PC-3 (cell line): ENCODE data around the gene ANKRD52. TPM values are rescaled to one million over a fixed set of nuclear protein-coding genes. Genes with fewer than 3 reads are reported as not detected.
"Not testable (repeated sequence)": the region's sequence is repeated elsewhere in the genome, so short reads cannot be mapped to it uniquely, and the experiment has no call there.

ENCODE experiments used
- ATAC-seq: fragments of 200-7000 bp; cut with Tn5 transposase; 2 replicates; pipeline ENCODE4 v1.9.1; 2020; ENCODE audit warnings: mild to moderate bottlenecking, moderate library complexity
- BruUV-seq: library from RNA; stranded (reverse); fragments of 400-500 nt; replicated peaks from 2 replicates; lab custom pipeline; 2021; lab: Mats Ljungman, UMichigan
- CTCF ChIA-PET: fragments of 300-600 bp; sonication (Branson Sonifier 250); formaldehyde crosslinking; loops from one replicate; lab custom pipeline; 2022; ENCODE audit warnings: antibody characterized with exemption; lab: Charles Lee
- POLR2A ChIA-PET: fragments of 300-600 bp; sonication (Branson Sonifier 250); formaldehyde crosslinking; loops from one replicate; lab custom pipeline; 2022; ENCODE audit warnings: antibody characterized with exemption; ENCODE audit not compliant: unreplicated experiment; lab: Charles Lee
- DNase-seq: peaks from one replicate; pipeline ENCODE4 v3.0.0-alpha.2; 2015
- H2AFZ ChIP-seq: fragments of 300-600 bp; sonication (generic); 2 replicates; pipeline ENCODE4 v1.6.0; 2016; ENCODE audit warnings: antibody characterized with exemption, low read length
- H3F3A ChIP-seq: fragments of 300-600 bp; sonication (generic); one replicate; pipeline ENCODE4 v1.6.0; 2017; ENCODE audit warnings: antibody characterized with exemption, low read length, control low read depth, mild to moderate bottlenecking; ENCODE audit not compliant: unreplicated experiment
- H3K27ac ChIP-seq: fragments of 300-600 bp; sonication (generic); 2 replicates; pipeline ENCODE4 v1.5.1; 2016; ENCODE audit warnings: mild to moderate bottlenecking, low read length
- H3K27me3 ChIP-seq: fragments of 300-600 bp; sonication (generic); 2 replicates; pipeline ENCODE4 v1.6.1; 2016; ENCODE audit warnings: low read length, mixed read lengths
- H3K36me3 ChIP-seq: fragments of 300-600 bp; sonication (generic); 2 replicates; pipeline ENCODE4 v1.6.1; 2016; ENCODE audit warnings: low read depth, mixed run types, low read length, mixed read lengths
- H3K4me1 ChIP-seq: fragments of 300-600 bp; sonication (generic); 2 replicates; pipeline ENCODE4 v1.5.1; 2016; ENCODE audit warnings: low read length; ENCODE audit not compliant: insufficient read depth
- H3K4me2 ChIP-seq: fragments of 300-600 bp; sonication (generic); 2 replicates; pipeline ENCODE4 v1.6.0; 2016; ENCODE audit warnings: low read length
- H3K4me3 ChIP-seq: fragments of 300-600 bp; sonication (generic); 2 replicates; pipeline ENCODE4 v1.5.1; 2016; ENCODE audit warnings: mild to moderate bottlenecking, low read length, mixed read lengths
- H3K79me2 ChIP-seq: fragments of 300-600 bp; sonication (generic); 2 replicates; pipeline ENCODE4 v1.6.1; 2017; ENCODE audit warnings: low read length, mixed read lengths
- H3K9ac ChIP-seq: fragments of 300-600 bp; sonication (generic); 2 replicates; pipeline ENCODE4 v1.6.0; 2016; ENCODE audit warnings: mild to moderate bottlenecking, low read length
- H3K9me2 ChIP-seq: fragments of 300-600 bp; sonication (generic); replicated peaks from 2 replicates; pipeline ENCODE4 v1.6.1; 2016; ENCODE audit warnings: mixed run types, low read length, mixed read lengths
- H3K9me3 ChIP-seq: fragments of 300-600 bp; sonication (generic); 2 replicates; pipeline ENCODE4 v1.6.1; 2016; ENCODE audit warnings: low read length, mixed read lengths
- H4K20me1 ChIP-seq: fragments of 300-600 bp; sonication (generic); 2 replicates; pipeline ENCODE4 v1.6.1; 2016; ENCODE audit warnings: low read length, mixed read lengths
- CTCF ChIP-seq: fragments of 300-600 bp; sonication (generic); conservative IDR thresholded peaks from 2 replicates; pipeline ENCODE4 v1.5.1; 2017; ENCODE audit warnings: antibody characterized with exemption, low read depth, mild to moderate bottlenecking, low read length
- EZH2 ChIP-seq: fragments of 300-600 bp; sonication (generic); IDR thresholded peaks from one replicate; pipeline ENCODE4 v1.6.1; 2017; ENCODE audit warnings: antibody characterized with exemption, mild to moderate bottlenecking, low read length; ENCODE audit not compliant: unreplicated experiment
- EZH2phosphoT487 ChIP-seq: fragments of 300-600 bp; sonication (generic); IDR thresholded peaks from 2 replicates; pipeline ENCODE4 v1.6.1; 2018; ENCODE audit warnings: mild to moderate bottlenecking, antibody characterized with exemption, low read length, borderline replicate concordance
- intact Hi-C: fragments of 100-400 bp; cut with micrococcal nuclease; formaldehyde crosslinking; loops from 2 replicates; pipeline ENCODE4 v1.9.0; 2023
- total RNA-seq: library from RNA; depleted of rRNA; stranded (reverse); fragments of >200 nt; gene quantifications from 2 replicates; pipeline ENCODE4 v1.2.3, GENCODE V29; 2014

ANKRD52 gene
- total RNA-seq, 1 experiment from 2014 or later = 19.1 TPM

DNA sequence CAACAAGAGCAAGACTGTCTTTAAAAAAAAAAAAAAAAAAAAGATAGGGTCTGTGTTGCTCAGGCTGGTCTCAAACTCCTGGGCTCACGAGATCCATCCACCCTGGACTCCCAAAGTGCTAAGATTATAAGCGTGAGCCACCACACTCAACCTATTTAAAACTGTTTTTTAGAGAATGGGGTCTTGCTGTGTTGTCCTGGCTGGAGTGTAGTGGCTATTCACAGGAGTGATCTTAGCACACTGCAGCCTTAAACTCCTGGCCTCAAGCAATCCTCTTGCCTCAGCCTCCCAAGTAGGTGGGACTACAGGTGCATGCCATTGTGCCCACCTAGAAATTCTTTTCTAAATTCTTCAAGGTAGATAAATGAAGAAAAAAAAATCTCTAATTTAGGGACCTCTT is 16.1 kb upstream of the ANKRD52 start:
- H3K9me2 ChIP-seq = no peaks in the 10 kb centered on the region
- intact Hi-C loops = no loop called here
- H3K36me3 ChIP-seq = peaks cover 54% of the 10 kb centered on the region
- no peaks in the 10 kb centered on the region for H3K27me3 ChIP-seq
- ChIA-PET POLR2A (no interaction called here), CTCF (no interaction called here)
- no peak overlapping the region for H3K4me2 ChIP-seq
- H3K79me2 ChIP-seq = no peaks in the 10 kb centered on the region
- no peaks in the 10 kb centered on the region for H4K20me1 ChIP-seq
- BruUV-seq = no TSS peak
- H2AFZ ChIP-seq = no peak overlapping the region
- no peaks in the 10 kb centered on the region for H3K9me3 ChIP-seq
- ATAC-seq (no peak), DNase-seq (no peak)
- H3K9ac ChIP-seq = no peak overlapping the region
- no peak overlapping the region for H3K27ac ChIP-seq
- H3K4me1 ChIP-seq = no peaks in the 10 kb centered on the region
- no peak overlapping the region for H3K4me3 ChIP-seq
- TF ChIP-seq EZH2 (no peak), CTCF (no peak), EZH2phosphoT487 (no peak)
- H3F3A ChIP-seq = no peaks in the 10 kb centered on the region

GRCh38 chr12:56272468-56272867 is 14.3 kb upstream of the ANKRD52 start:
- CTCF ChIA-PET, POLR2A ChIA-PET, ATAC-seq, H3K27me3 ChIP-seq, H3F3A ChIP-seq, BruUV-seq, H3K79me2 ChIP-seq, H3K9me2 ChIP-seq, H3K4me3 ChIP-seq, H3K4me2 ChIP-seq, H3K27ac ChIP-seq, H2AFZ ChIP-seq, H3K9me3 ChIP-seq, intact Hi-C loops, H3K9ac ChIP-seq, H3K4me1 ChIP-seq, DNase-seq, H4K20me1 ChIP-seq: not testable (repeated sequence)
- H3K36me3 ChIP-seq = peaks cover 43% of the 10 kb centered on the region

DNA sequence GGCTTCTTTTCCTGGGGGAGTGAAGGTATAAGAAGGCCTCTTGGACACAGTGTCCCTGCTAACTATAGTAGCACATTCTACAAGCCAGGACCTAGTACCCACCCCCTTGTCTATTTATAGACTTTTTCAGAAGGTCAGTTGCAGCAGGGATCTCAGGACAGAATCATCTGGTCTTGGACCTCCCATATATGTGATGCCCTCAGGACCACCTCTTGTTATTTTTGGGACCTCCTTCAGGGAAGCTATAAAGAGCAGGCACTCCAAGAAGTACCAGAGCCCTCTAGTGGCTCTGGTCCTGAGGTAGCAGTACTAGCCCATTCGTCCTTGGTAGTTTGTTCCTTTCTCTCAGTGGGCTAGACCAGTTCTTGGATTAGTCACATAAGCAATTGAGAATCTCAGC is 12.8 kb upstream of the ANKRD52 start:
- Histone ChIP-seq H4K20me1 (no peaks in the 10 kb centered on the region), H3K4me1 (no peaks in the 10 kb centered on the region), H3K27me3 (no peaks in the 10 kb centered on the region), H3K36me3 (peaks cover 39% of the 10 kb centered on the region), H3K9me3 (no peaks in the 10 kb centered on the region), H3K9me2 (no peaks in the 10 kb centered on the region), H2AFZ (no peak overlapping the region), H3K9ac (no peak overlapping the region), H3K79me2 (no peaks in the 10 kb centered on the region), H3K4me3 (no peak overlapping the region), H3K4me2 (no peak overlapping the region), H3F3A (no peaks in the 10 kb centered on the region), H3K27ac (no peak overlapping the region)
- intact Hi-C loops = no loop called here
- peak; percentile 18; the same call in 1 of the 2 replicates for ATAC-seq
- DNase-seq = peak; percentile 49
- ChIA-PET CTCF (no interaction called here), POLR2A (interaction anchor here (0.6 kb wide), 1 partner anchor 99 kb away, joined by 3 read pairs; no protein-coding TSS in a partner anchor)
- no peak for TF ChIP-seq EZH2phosphoT487
- TF ChIP-seq EZH2 = no peak
- TF ChIP-seq CTCF = peak; percentile 67
- BruUV-seq = no TSS peak
